Adrenal gland (tissue), 12 donors: ENCODE data around the gene MPPED1. TPM values are rescaled to one million over a fixed set of nuclear protein-coding genes. Genes with fewer than 3 reads are reported as not detected.

Experiments
- DNase-seq, 7 donors: peaks; one replicate each; pipeline ENCODE4 v3.0.0-alpha.2; 2019 to 2020
- H3K27ac ChIP-seq, 5 donors: fragments of 200-600 bp; sonication (generic) in 4 of 5; 1 replicate in 3 of 5; 2 replicates in 2 of 5; pipeline versions ENCODE4 v1.5.1 to v1.8.0; 2016 to 2020; ENCODE audit warnings: mild to moderate bottlenecking in 1 of 5
- H3K27me3 ChIP-seq: fragments of 200-600 bp; 2 replicates; pipeline ENCODE4 v1.8.0; 2021
- H3K36me3 ChIP-seq, 2 donors: fragments of 200-600 bp; replicated peaks in 1 of 2; 1 replicate in 1 of 2; 2 replicates in 1 of 2; pipeline versions ENCODE4 v1.5.1 to v1.8.0; 2018 to 2022
- H3K4me1 ChIP-seq, 2 donors: fragments of 200-600 bp; replicated peaks in 1 of 2; 1 replicate in 1 of 2; 2 replicates in 1 of 2; pipeline versions ENCODE4 v1.5.1 to v1.8.0; 2018 to 2021
- H3K4me3 ChIP-seq, 4 donors: fragments of 200-600 bp; sonication (generic) in 3 of 4; one replicate each; pipeline ENCODE4 v1.5.1; 2016 to 2018
- H3K9me3 ChIP-seq, 3 donors: fragments of 200-600 bp; sonication (generic) in 1 of 3; replicated peaks in 1 of 3; 1 replicate in 2 of 3; 2 replicates in 1 of 3; pipeline versions ENCODE4 v1.5.1 to v1.8.0; 2016 to 2021
- CTCF ChIP-seq, 6 experiments: fragments of 450-650 bp in 4 of 6; fragments of 200-600 bp in 2 of 6; sonication (generic) in 1 of 6; IDR thresholded peaks; 1 replicate in 5 of 6; 2 replicates in 1 of 6; pipeline versions ENCODE4 v1.5.1 to v1.8.0; 2016 to 2021; ENCODE audit warnings: antibody characterized with exemption in 6 of 6, mild to moderate bottlenecking in 2 of 6, moderate library complexity in 1 of 6
- POLR2A ChIP-seq, 2 donors: fragments of 450-650 bp; IDR thresholded peaks; one replicate each; pipeline ENCODE4 v1.6.1; 2017; ENCODE audit warnings: antibody characterized with exemption in 2 of 2, mild to moderate bottlenecking in 2 of 2, moderate library complexity in 1 of 2
- WGBS, 4 donors: extraction: QIAGEN DNeasy Blood & Tissue Kit in 2 of 4; methylation state at CpG; one replicate each; pipeline versions ENCODE4 v1.1.5 to v1.1.7; 2013 to 2017; 5-methylcytosine and 5-hydroxymethylcytosine counted together
- intact Hi-C, 2 donors: fragments of 100-400 bp; cut with DNase I; formaldehyde crosslinking; loops; one replicate each; pipeline versions ENCODE4 v1.14.1 to v1.15.0; 2022 to 2023
- polyA plus RNA-seq, 3 donors: library from polyadenylated mRNA; stranded (reverse); fragments of 200-250 nt in 2 of 3; fragments of 350-450 nt in 1 of 3; fragmentation: Illumina TruSeq in 1 of 3; extraction: RNeasy Lipid Tissue Mini Kit (QIAGEN cat#74804) in 1 of 3; gene quantifications; one replicate each; pipeline ENCODE4 v1.2.3, GENCODE V29; 2013 to 2014
- total RNA-seq, 9 donors: library from RNA; depleted of rRNA in 4 of 9; stranded (reverse); fragments of >200 nt in 4 of 9; fragments of 120-200 nt in 1 of 9; fragmentation: NEBNext Ultra II Directional in 1 of 9; extraction: Animal tissue kit (Norgen Biotek cat#: 25700) in 1 of 9; gene quantifications; one replicate each; pipeline versions ENCODE4 v1.1.0 to v1.2.4, GENCODE V29; 2013 to 2023
- donor health status: healthy with polysubstance abuse.
- donor health status: Bipolar disorder and iron deficiency.
- donor health status: DM: yes; HTN: yes; CAD: no.
- donor health status: DM: no; HTN: no; CAD: no.
- donor health status: DM: no; HTN: no; CAD: no.
- donor health status: DM: yes; HTN: yes; CAD: no.

MPPED1 gene
- total and polyA plus RNA-seq, 12 donors = 0.07 to 0.44 (median 0.11) TPM; not detected in 8

GRCh38 chr22:43544289-43544673 is 132.5 kb downstream of the MPPED1 start:
- H3K27me3 ChIP-seq = no peaks in the 10 kb centered on the region
- DNase-seq = no peak
- no peaks in the 10 kb centered on the region for H3K9me3 ChIP-seq
- no peaks in the 10 kb centered on the region for H3K36me3 ChIP-seq
- H3K27ac ChIP-seq = no peak overlapping the region
- no peaks in the 10 kb centered on the region for H3K4me1 ChIP-seq
- intact Hi-C loops = no loop called here
- H3K4me3 ChIP-seq = no peak overlapping the region
- TF ChIP-seq CTCF (IDR thresholded peaks at IDR 0.05) (no peak), POLR2A (IDR thresholded peaks at IDR 0.05) (no peak)
- WGBS, 4 donors = 67 to 86% (median 76%) methylated on average over 4 of the region's 4 CpGs

- H3K36me3 ChIP-seq = no peaks in the 10 kb centered on the region
- no peak for DNase-seq
- 84 to 93% (median 89%) methylated on average over 5 of the region's 5 CpGs for WGBS, 4 donors
- no peak for TF ChIP-seq CTCF (IDR thresholded peaks at IDR 0.05)
- TF ChIP-seq POLR2A (IDR thresholded peaks at IDR 0.05) = no peak
- H3K27ac ChIP-seq = no peak overlapping the region
- intact Hi-C loops = no loop called here
- no peaks in the 10 kb centered on the region for H3K9me3 ChIP-seq
- no peaks in the 10 kb centered on the region for H3K27me3 ChIP-seq
- no peak overlapping the region for H3K4me3 ChIP-seq
- H3K4me1 ChIP-seq = no peaks in the 10 kb centered on the region
Measured at GRCh38 chr22:43546186-43546585, 134.4 kb downstream of the MPPED1 start.

GRCh38 chr22:43550024-43550620 is 138.3 kb downstream of the MPPED1 start:
- Histone ChIP-seq H3K27me3 (no peaks in the 10 kb centered on the region), H3K27ac (no peak overlapping the region), H3K36me3 (no peaks in the 10 kb centered on the region), H3K9me3 (no peaks in the 10 kb centered on the region), H3K4me3 (no peak overlapping the region), H3K4me1 (no peaks in the 10 kb centered on the region)
- 82 to 87% (median 83%) methylated on average over 12 to 14 of the region's 14 CpGs for WGBS, 4 donors
- TF ChIP-seq CTCF (IDR thresholded peaks at IDR 0.05) (no peak), POLR2A (IDR thresholded peaks at IDR 0.05) (no peak)
- DNase-seq = peak in 1 of 7 donors; percentile 14
- intact Hi-C loops = no loop called here

- TF ChIP-seq POLR2A (IDR thresholded peaks at IDR 0.05) = no peak
Measured at GRCh38 chr22:43550672-43551071, 138.9 kb downstream of the MPPED1 start.

More at GRCh38 chr22:43550672-43551071, 138.9 kb downstream of the MPPED1 start:
- Histone ChIP-seq H3K36me3 (no peaks in the 10 kb centered on the region), H3K27ac (no peak overlapping the region), H3K27me3 (no peaks in the 10 kb centered on the region), H3K4me1 (no peaks in the 10 kb centered on the region), H3K4me3 (no peak overlapping the region), H3K9me3 (no peaks in the 10 kb centered on the region)
- 78 to 84% (median 83%) methylated on average over 6 of the region's 6 CpGs for WGBS, 4 donors
- DNase-seq = no peak
- intact Hi-C loops = no loop called here
